Embryonic facial prominence (tissue), 1 donor: ENCODE measurements around the gene HCK.

Experiments used
- DNase-seq: peaks from one replicate; pipeline ENCODE4 v3.0.0-alpha.2; 2016; ENCODE audit errors: extremely low spot score

The HCK gene

DNA sequence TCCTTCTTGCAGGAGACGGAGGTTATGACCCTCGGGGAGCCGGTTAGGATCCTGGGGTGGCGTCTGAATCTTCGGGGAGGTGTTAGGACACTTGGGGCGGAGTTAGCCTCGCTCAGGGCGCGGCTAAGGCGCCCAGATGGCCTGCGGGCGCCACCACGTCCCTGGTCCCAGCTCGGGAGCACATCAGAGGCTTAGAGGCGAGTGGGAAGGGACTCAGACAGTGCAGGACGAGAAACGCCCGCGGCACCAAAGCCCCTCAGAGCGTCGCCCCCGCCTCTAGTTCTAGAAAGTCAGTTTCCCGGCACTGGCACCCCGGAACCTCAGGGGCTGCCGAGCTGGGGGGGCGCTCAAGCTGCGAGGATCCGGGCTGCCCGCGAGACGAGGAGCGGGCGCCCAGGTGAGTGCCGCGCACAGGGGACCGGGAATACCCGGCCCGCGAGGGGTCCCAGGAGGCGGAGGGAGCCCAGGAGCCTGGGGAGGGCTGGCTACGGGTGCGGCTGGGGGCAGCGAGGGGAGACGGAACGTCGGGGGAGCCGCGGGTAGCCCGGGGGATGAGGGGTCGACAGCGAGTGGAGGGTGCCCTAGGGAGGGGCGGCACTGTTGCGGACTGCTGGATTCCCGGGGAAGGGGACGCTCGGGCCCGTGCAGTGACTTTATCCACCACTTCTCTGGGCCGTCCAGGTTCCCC is at the start of gene HCK:
HCK (plus strand) TSS at position 153 of the 688 bp plus-strand sequence.
- no peak for DNase-seq

DNA sequence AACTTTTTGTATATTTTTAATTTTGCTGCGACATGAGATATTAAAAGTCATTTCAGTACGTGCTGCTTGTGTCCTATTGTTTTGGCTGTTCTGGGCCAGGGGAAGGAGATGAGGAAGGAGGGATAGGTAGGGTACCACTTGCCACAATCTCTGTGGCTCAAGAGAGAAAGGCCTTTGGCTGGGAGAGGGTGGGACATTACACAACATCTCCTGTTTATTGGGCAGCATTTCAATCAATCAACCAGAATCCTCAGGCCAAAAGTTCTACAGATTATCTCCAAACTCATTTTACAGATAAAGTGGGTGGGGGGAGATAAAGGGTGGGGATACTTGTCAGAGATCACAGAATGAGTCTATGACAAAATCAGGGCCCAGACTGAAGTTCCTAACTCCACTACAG is 48.7 kb upstream of the HCK start:
- DNase-seq, result no peak

DNA sequence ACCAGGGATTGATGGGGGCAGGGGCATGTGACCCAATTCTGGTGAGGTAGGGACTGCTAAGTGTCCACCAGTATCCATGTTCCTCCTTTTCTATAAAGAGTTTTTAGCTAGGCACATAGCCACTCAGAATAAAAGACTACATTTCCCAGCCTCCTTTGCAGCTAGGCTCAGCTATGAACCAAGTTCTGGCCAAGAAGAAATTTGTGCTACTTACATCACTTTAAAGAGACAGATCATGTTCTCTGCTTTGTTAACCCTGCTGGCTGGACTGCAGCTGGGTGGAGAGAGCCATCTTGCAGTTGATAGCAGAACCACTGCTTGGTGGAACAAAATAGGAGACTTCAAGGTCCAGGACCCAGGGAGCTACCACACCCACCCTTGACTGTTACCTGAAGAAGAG is 47.1 kb upstream of the HCK start:
- DNase-seq, result no peak

DNA sequence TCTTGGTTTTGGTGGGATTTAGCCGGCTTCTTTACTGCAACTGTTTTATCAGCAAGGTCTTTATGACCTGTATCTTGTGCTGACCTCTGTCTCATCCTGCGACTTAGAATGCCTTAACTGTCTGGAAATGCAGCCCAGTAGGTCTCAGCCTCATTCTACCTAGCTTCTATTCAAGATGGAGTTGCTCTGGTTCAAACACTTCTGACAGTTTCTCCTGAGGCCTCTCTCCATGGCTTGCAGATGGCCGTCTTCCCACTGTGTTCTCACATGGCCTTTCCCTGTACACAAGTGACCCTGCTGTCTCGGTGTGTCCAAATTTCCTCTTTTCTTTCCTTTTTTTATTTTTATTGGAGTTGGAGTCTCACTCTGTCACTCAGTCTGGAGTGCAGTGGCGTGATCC is 46.0 kb upstream of the HCK start:
- no peak for DNase-seq

GRCh38 chr20:32006841-32007786 is 44.9 kb upstream of the HCK start:
- no peak for DNase-seq

DNA sequence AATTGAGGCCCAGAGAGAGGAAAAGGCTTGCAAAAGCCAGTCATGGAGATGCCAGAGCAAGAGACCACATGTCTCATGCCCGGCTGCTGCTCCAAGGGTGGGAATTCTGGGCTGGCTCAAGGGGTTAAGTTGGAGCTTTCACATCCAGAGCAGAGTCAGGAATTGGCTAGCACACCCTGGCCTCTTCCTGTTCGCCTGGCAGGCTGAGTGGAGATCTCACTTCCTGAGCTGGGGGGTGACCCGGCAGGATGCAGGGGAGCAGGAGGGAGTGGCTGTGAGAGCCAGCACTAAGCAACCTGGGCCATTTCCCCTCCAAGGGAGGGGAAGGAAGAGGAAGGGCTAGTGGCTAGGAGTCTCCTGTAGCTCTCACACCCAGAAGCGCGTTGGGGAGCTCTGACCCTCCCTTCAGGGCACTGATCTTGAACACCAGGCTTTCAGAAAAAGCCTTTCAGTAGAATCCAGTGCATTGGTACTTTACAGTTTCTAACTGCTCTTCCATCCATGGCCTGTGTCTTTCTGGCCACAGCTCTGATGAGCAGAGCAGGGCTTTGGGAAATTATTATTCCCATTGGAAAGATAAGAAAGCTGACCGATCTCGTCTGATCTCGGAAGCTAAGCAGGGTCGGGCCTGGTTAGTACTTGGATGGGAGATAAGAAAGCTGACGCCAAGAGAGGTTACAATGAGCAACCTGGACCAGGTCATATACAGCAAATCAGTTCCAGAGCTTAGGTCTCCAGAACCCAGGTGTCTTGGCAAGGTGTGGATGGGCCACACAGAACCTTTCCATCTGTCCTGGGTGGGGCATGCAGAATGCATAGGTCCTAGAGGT is 44.0 kb upstream of the HCK start:
- no peak for DNase-seq

- DNase-seq, result no peak
These were observed 42.5 kb upstream of the HCK start for GRCh38 chr20:32009564-32009963.

DNA sequence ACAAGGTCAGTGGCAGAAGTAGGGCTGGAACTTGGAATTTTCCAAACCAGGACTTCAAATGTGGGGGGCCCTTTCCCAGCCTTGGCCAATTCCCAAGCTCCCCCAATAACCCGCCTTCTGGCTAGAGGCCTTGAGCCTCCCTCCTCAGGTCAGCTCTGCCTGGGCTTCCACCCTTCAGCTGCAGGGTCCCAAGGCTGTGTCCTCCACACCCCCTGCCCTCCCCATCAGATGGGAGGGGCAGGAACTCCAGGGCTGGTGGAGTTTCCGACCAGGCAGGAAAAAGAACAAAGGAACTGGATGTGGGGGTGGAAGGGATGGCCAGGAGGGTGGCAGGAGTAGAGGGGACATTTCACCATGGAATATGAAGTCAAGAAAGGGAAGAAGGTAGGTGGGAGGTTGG is 41.9 kb upstream of the HCK start, which contains the start of gene CCM2L:
CCM2L (plus strand) TSS at position 338 of the 400 bp plus-strand sequence; CDS start at position 355, 17 bp downstream.
- DNase-seq, result no peak

GRCh38 chr20:32010666-32011065 is 41.4 kb upstream of the HCK start:
- no peak for DNase-seq

- DNase-seq, result no peak
These were observed 39.8 kb upstream of the HCK start for GRCh38 chr20:32012159-32012688.

DNA sequence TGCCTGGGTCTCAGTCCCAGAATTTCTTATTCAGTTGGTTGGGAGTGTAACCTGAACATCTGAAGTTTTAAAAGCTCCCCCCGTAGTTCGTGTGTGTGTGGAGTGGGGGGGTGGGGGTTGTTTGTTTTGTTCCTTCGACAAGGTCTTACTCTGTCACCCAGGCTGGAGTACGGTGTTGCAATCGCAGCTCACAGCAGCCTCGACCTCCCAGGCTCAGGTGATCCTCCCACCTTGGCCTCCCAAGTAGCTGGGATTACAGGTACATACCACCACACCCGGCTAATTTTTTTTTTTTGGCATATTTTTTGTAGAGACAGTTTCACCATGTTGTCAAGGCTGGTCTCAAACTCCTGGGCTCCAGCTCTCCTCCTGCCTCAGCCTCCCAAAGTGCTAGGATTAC is 38.7 kb upstream of the HCK start:
- no peak for DNase-seq

GRCh38 chr20:32017711-32018251 is 34.3 kb upstream of the HCK start:
- DNase-seq, result no peak

GRCh38 chr20:32018269-32019155 is 33.5 kb upstream of the HCK start:
- no peak for DNase-seq

DNA sequence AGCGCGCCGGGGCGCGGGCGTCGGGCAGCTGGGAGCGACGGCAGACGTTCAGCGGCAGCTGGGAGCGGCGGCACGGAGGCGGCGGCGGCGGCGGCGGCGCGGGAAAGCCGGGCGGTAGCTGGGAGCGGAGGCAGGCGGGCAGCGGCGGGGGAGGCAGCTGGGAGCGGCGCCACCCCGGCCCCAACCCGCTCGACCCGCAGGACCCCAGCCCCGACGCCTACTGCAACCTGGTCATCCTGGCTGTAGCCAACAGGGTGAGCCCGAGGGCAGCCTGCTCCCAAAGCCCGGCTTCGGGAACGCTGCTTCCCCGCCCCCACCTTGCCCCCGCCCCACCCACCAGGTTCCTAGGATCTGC is 32.9 kb upstream of the HCK start:
- DNase-seq, result no peak

DNA sequence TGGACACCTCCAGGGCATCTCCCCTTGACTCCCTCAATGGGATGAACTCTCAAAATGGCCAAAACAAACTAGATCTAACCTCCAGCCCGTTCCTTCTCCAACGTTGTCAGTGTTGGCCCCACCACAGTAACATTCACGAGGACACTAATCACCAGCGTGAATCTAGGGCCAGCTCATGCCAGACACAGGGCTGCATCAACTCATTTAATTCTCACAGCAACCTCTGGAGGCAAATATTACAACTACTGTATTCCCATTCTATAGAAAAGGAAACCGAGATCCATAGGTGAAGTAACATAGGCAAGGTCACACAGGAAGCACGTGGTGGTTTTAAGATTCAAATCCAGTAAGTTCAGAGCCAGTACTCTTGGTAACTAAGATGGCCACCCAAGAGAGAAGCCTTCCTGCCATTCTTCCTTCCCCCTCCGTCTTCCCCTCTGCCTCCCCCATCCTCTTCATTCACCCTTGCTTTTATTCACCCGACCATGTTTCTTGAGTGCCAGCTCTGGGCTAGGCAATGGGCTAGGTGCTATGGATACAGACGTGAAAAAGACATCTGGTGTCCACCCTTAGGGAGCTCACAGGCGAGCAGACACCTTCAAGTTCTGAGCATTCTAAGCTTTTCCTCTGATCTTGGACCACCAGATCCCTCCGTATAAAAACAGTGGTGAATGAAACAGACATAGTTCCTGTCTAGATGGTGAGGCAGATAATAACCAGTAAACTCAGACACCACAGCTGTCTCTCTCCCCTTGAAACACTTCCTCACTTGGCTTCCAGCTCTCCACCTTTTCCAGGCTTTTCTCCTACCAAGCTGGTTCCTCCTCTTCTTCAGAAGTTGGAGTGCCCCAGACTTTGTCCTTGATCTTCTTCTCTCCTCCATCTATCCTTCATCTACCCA is 32.2 kb upstream of the HCK start:
- DNase-seq, result no peak

DNA sequence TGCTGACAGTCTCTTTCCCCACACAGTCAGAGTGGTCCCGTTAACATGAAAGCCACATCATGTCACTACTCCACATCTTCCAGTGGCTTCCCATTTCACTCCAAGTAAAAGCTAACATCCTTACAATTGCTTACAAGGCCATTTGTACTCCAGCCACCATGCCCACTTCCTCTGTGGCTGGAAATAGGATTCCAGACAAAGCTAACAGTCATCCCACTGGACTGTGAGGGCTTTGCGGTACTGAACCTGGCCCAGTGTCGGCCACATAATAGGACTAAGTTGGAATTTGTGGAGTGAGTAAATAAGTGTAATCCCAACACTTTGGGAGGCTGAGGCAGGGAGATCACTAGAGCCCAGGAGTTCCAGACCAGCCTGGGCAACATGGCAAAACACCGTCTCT is 31.0 kb upstream of the HCK start:
- DNase-seq, result no peak

GRCh38 chr20:32024683-32025295 is 27.3 kb upstream of the HCK start:
- no peak for DNase-seq

DNA sequence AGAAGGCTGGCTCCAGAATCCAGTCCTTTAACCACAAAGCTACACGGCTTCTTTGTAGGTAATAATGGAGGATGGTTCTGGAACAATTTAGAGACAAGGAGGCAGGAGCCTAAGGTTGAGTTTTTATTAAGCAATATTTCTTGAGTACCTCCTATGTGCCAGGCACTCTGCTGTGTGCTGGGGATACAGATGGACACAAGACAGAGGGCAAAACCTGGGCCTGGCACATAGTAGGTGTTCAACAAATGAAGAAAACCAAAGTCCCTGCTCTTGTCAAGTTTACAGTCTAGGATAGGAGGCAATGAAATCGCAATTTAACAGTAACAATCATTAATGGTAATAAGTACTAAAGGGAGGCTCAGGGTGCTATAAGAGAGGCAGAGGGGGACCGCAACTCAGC is 24.4 kb upstream of the HCK start:
- no peak for DNase-seq
